Measurements from ENCODE around the gene GGTA1.
"Not testable (repeated sequence)": the region's sequence is repeated elsewhere in the genome, so short reads cannot be mapped to it uniquely, and the experiment has no call there.

GGTA1 gene

GRCh38 chr9:121499427-121500164 is at the start of gene GGTA1:
GGTA1 (minus strand) TSS chr9:121499844; CDS start chr9:121467922, 31,922 bp downstream.
- DNase-seq = peak; percentile 55

GRCh38 chr9:121548666-121549065 is 49.0 kb upstream of the GGTA1 start:
- no peak for DNase-seq

DNA sequence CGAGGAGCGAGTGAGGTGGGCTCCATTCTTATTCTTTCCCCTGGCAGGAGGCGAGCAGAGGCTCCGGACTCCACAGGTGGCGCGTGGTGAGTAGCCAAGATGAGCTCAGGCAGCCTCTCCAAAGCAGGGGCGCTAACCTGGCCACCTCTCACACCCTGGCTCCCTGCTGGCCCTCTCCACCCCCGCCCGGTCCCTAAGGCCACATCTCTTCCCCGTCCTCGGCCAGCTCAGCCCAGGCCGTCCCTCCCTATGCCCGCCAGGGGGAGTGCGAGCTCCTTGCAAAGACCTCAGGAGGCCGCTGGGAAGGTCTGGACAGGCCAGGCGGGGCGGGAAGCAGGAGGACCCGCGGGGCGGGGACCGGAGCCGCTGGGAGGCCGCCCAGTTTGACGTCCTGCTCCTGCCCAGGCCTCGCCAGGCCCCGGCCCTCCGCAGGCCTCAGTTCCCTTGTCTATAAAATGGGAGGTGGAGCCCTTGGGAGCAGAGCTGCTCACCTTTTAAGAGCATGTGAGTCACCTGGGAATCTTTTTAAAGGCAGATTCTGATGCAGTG is 46.3 kb upstream of the GGTA1 start:
- peak; percentile 94 for DNase-seq

GRCh38 chr9:121545150-121545874 is 45.7 kb upstream of the GGTA1 start:
- no peak for DNase-seq

DNA sequence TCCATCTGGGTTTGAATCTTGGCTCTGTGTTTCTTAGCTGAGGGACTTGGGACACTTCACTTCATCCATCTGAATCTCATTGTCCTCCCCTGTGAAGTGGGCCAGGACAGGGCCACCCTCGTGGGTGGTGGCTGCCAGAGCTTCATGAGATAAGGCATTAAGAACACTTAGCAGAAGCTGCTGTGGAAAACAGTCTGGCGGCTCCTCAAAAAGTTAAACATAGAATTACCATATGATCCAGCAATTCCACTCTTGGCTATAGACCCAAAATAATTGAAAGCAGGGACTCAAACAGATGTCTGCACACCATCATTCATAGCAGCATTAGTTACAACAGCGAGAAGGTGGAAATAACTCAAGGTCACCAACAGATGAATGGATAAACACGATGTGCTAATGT is 42.4 kb upstream of the GGTA1 start:
- no peak for DNase-seq

- no peak for DNase-seq
Measured at GRCh38 chr9:121541256-121541655, 41.6 kb upstream of the GGTA1 start.

- DNase-seq = peak; percentile 25
Measured at GRCh38 chr9:121538221-121538620, 38.6 kb upstream of the GGTA1 start.

- DNase-seq = no peak
Measured at GRCh38 chr9:121537283-121537682, 37.6 kb upstream of the GGTA1 start.

DNA sequence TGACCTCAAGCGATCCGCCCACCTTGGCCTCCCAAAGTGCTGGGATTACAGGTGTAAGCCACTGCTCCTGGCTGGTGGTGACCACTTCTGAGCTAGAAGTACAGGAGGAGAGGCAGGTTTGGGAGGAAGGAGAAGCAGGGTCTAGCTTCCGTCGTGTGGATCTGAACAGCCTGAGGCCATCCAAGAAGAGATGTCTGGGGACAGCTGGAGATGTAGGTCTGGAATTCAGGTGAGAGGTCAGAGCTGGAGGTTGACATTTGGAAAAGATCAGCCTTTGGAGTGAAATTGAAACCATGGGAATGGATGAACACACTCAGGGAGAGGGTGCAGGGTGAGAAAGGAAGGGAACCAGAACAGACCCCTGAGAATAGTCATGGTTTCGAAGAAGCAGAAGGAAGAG is 33.2 kb upstream of the GGTA1 start:
- no peak for DNase-seq

DNA sequence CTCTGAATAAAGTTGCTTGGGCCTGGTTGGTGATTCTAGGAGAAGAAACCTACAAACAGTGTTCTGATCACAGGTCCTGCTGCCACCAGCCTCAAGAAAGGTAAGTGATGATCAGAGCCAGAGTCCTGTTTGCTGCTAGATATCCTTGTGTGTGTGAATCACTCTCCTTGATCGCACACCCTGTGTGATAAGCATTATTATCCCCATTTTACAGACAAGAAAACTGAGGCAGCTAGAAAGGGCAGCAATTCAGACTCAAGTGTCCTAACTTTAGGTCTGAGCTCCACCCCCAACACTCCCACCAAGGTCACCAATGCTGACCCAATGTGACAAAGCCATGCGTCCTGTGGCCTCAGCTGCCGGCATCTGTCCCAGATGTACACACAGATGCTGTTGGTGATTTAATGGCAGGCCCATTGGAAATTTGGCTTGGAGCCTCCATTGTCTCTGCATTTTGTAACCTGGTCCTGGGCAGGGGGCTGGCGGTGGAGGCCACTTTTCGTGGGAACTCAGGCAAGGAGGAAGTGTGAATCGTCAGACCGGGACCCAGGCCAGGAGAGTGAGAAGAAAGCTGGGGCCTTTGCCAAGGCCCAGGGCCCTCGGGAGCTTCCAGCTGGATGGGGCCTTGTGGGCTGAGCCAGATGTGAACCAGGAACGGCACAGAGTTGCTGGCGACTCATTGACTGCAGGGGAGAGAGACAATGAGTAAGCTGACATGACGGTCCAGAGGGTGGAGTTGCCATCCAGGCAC is 29.8 kb upstream of the GGTA1 start:
- no peak for DNase-seq

- no peak for DNase-seq
Measured at GRCh38 chr9:121528642-121529041, 29.0 kb upstream of the GGTA1 start.

GRCh38 chr9:121527371-121527770 is 27.7 kb upstream of the GGTA1 start:
- DNase-seq = no peak

- DNase-seq = not testable (repeated sequence)
Measured at GRCh38 chr9:121519688-121520087, 20.0 kb upstream of the GGTA1 start.

DNA sequence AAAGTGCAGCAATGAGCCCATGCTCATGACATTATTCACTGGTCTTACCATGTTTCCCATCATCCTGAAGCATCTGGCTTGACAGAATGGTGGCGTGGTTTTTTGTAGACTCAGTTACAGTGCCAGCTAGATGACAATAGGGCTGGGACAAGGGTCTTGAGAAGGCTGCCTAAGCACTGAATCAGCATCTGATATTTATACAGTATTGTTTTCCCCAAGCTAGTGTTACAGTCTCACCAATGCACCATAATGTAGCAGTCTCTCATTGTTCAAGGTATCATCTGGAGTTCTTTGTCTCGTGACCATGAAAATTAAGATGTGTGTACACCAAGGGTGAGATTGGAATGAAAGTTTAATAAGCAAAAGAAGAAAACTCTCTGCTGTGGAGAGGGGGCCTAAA is 19.0 kb upstream of the GGTA1 start:
- DNase-seq = no peak

DNA sequence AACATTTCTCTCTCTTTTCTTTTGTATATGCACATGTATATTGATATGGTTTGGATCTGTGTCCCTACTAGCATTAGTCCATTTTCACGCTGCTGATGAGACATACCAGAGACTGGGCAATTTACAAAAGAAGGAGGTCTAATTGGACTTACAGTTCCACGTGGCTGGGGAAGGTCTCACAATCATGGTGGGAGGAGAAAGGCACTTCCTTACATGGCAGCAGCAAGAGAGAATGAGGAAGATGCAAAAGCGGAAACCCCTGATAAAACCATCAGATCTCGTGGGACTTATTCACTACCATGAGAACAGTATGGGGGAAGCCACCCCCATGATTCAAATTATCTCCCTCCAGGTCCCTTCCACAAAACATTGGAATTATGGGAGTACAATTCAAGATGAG is 13.5 kb upstream of the GGTA1 start:
- DNase-seq = not testable (repeated sequence)

DNA sequence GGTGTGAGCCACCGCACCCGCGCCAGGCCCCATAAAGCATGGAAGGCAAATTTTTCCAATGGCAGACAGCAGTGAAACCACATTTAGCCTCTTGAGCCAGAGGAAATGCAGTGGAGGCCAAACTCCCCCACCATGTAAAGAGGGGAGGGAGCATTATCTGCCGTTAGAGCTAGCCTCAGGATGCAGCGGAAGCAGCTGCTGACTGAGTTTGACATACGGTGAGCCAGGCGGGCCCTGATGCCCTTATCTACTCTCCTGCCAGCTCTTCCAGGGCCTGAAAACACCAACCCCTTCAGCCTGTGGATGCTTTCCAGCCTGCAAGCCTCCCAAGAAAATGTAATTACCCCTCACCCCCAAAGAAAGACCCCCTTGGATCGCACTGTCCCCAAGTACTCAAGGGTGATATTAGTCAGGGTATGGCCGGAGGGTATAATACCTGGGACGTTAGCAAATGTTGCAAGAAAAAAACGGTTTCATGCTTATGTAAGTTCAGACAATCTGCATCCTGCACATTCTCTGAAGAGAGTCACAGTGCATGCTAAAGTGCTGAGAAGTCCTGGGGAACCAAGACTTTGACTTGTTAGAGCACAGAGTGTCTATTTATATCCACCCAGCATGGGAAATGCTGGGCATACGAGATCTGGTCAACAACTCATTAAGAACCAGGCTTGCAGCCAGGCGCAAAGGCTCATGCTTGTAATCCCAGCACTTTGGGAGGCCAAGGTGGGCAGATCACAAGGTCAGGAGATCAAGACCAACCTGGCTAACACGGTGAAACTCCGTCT is 11.3 kb upstream of the GGTA1 start:
- no peak for DNase-seq

GRCh38 chr9:121509180-121509579 is 9.5 kb upstream of the GGTA1 start:
- no peak for DNase-seq

GRCh38 chr9:121508415-121508814 is 8.8 kb upstream of the GGTA1 start:
- peak; percentile 4 for DNase-seq

GRCh38 chr9:121505903-121506735 is 6.5 kb upstream of the GGTA1 start:
- no peak for DNase-seq

GRCh38 chr9:121503444-121503843 is 3.8 kb upstream of the GGTA1 start:
- DNase-seq = no peak

DNA sequence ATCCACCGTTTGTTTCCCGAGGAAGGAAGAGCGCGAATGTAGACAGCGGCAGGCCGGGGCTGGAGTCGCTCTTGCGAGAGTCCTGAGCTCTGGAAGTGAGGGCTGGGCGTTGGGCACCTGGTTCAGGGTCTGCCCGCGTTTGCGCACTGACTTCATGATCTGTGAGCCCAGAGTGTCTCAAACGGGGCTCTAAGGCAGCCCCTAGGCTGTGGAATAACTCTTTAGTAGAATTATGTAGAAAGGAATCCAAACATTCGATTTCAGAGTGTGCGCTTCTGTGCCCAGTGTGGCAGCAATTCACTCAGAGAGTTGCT is 478 bp upstream of the GGTA1 start:
- DNase-seq = no peak

DNA sequence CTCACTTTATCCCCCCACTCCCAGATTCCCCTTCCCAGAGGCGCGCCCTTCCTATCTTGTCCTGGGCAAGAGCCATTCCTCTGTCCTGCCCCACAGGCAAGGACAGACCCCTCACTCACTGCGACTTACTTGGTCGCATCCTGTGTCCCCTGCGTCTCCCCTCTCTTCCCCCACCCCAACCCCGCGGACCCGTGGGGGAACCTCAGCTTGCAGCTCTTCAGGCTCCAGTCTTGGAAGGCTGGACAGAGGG is 542 bp downstream of the GGTA1 start:
- DNase-seq = no peak
